Astrocyte (in vitro differentiated cells and primary cell): ENCODE data around the gene LHFPL4. TPM values are rescaled to one million over a fixed set of nuclear protein-coding genes. Genes with fewer than 3 reads are reported as not detected.

Experiments used
- DNase-seq: peaks from one replicate; pipeline ENCODE4 v3.0.0-alpha.2; 2010; ENCODE audit warnings: low read depth
- FAIRE-seq: peaks from 2 replicates; lab custom pipeline; 2011; peaks lifted over from hg19 to GRCh38; lab: Jason Lieb, UNC
- H2AFZ ChIP-seq: 2 replicates; pipeline ENCODE4 v1.6.0; 2012; ENCODE audit warnings: low read depth, low read length, inconsistent platforms
- H3K27ac ChIP-seq: 2 replicates; pipeline ENCODE4 v1.5.1; 2011; ENCODE audit warnings: low read depth, low read length, inconsistent platforms
- H3K27me3 ChIP-seq: 2 replicates; pipeline ENCODE4 v1.6.0; 2011; ENCODE audit warnings: low read length, inconsistent platforms; ENCODE audit not compliant: insufficient read depth
- H3K36me3 ChIP-seq: 2 replicates; pipeline ENCODE4 v1.5.1; 2011; ENCODE audit warnings: low read length, inconsistent platforms; ENCODE audit not compliant: insufficient read depth
- H3K4me1 ChIP-seq: 2 replicates; pipeline ENCODE4 v1.5.1; 2011; ENCODE audit warnings: low read length, inconsistent platforms; ENCODE audit not compliant: insufficient read depth
- H3K4me2 ChIP-seq: 2 replicates; pipeline ENCODE4 v1.6.0; 2012; ENCODE audit warnings: low read length, inconsistent platforms
- H3K4me3 ChIP-seq: 2 replicates; pipeline ENCODE4 v1.5.1; 2011; ENCODE audit warnings: low read depth, mild to moderate bottlenecking, low read length, inconsistent platforms; ENCODE audit not compliant: insufficient read depth
- H3K79me2 ChIP-seq: 2 replicates; pipeline ENCODE4 v1.6.0; 2012; ENCODE audit warnings: mild to moderate bottlenecking, low read length, inconsistent platforms; ENCODE audit not compliant: insufficient read depth
- H3K9ac ChIP-seq: 2 replicates; pipeline ENCODE4 v1.6.0; 2012; ENCODE audit warnings: mild to moderate bottlenecking, low read length, inconsistent platforms
- H3K9me3 ChIP-seq: 2 replicates; pipeline ENCODE4 v1.5.1; 2012; ENCODE audit warnings: low read depth, mild to moderate bottlenecking, low read length, inconsistent platforms; ENCODE audit not compliant: insufficient read depth
- H4K20me1 ChIP-seq: 2 replicates; pipeline ENCODE4 v1.6.0; 2012; ENCODE audit warnings: low read length, inconsistent platforms; ENCODE audit not compliant: insufficient read depth
- H3K27ac Mint-ChIP-seq: one replicate; pipeline ENCODE4 v1.8.0; 2021; ENCODE audit warnings: mild to moderate bottlenecking, mixed read lengths; ENCODE audit not compliant: unreplicated experiment
- H3K27me3 Mint-ChIP-seq: one replicate; pipeline ENCODE4 v1.8.0; 2021; ENCODE audit warnings: low read depth, mixed read lengths; ENCODE audit not compliant: unreplicated experiment
- H3K36me3 Mint-ChIP-seq: one replicate; pipeline ENCODE4 v1.8.0; 2021; ENCODE audit warnings: low read depth, mixed read lengths; ENCODE audit not compliant: unreplicated experiment
- H3K4me1 Mint-ChIP-seq: one replicate; pipeline ENCODE4 v1.8.0; 2021; ENCODE audit warnings: low read depth, mixed read lengths; ENCODE audit not compliant: unreplicated experiment
- H3K4me3 Mint-ChIP-seq: one replicate; pipeline ENCODE4 v1.8.0; 2021; ENCODE audit warnings: mild to moderate bottlenecking, moderate library complexity, mixed read lengths; ENCODE audit not compliant: unreplicated experiment
- H3K9me3 Mint-ChIP-seq: one replicate; pipeline ENCODE4 v1.8.0; 2021; ENCODE audit warnings: mild to moderate bottlenecking, mixed read lengths; ENCODE audit not compliant: unreplicated experiment
- CTCF ChIP-seq: IDR thresholded peaks from 2 replicates; pipeline ENCODE4 v1.5.1; 2011; ENCODE audit warnings: low read depth, mild to moderate bottlenecking, inconsistent platforms, low read length, moderate library complexity; ENCODE audit not compliant: insufficient read depth
- EZH2 ChIP-seq: IDR thresholded peaks from 2 replicates; pipeline ENCODE4 v1.6.1; 2012; ENCODE audit warnings: mild to moderate bottlenecking, low read length, inconsistent platforms; ENCODE audit not compliant: insufficient read depth
- total RNA-seq: library from RNA; stranded (reverse); gene quantifications from 2 replicates; pipeline ENCODE4 v1.2.1, GENCODE V29; 2021

Gene LHFPL4
- total RNA-seq, 1 donor from 2014 or later: 0.11 TPM

DNA sequence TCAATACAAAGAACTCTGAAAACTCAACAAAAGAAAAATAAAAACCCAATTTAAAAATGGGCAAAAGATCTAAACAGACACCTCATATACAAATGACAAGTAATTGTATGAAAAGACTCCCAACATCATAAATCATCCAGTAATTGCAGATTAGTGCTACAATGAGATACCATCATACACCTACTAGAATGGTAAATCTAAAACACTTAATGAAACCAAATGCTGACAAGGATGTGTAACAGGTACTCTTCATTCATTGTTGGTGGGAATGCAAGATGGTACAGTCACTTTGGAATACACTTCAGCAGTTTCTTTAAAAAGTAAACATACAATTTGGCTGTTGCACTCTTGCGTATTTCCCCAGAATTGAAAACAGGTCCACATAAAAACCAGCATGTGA is 68.4 kb downstream of the LHFPL4 start:
- H3K36me3 ChIP-seq: peaks cover 33% of the 10 kb centered on the region
- no peak overlapping the region for H2AFZ ChIP-seq
- Mint-ChIP-seq H3K4me3 (no peak overlapping the region), H3K36me3 (peaks cover 18% of the 10 kb centered on the region), H3K4me1 (no peaks in the 10 kb centered on the region), H3K27me3 (no peaks in the 10 kb centered on the region), H3K9me3 (peaks cover 4% of the 10 kb centered on the region), H3K27ac (no peak overlapping the region)
- H4K20me1 ChIP-seq: peaks cover 3% of the 10 kb centered on the region
- no peak for TF ChIP-seq EZH2
- TF ChIP-seq CTCF: no peak
- no peak overlapping the region for H3K4me2 ChIP-seq
- H3K9ac ChIP-seq: no peak overlapping the region
- DNase-seq (no peak), FAIRE-seq (no peak)
- no peak overlapping the region for H3K27ac ChIP-seq
- no peaks in the 10 kb centered on the region for H3K4me1 ChIP-seq
- peaks cover 2% of the 10 kb centered on the region for H3K79me2 ChIP-seq
- H3K9me3 ChIP-seq: no peaks in the 10 kb centered on the region
- no peak overlapping the region for H3K4me3 ChIP-seq
- H3K27me3 ChIP-seq: no peaks in the 10 kb centered on the region

DNA sequence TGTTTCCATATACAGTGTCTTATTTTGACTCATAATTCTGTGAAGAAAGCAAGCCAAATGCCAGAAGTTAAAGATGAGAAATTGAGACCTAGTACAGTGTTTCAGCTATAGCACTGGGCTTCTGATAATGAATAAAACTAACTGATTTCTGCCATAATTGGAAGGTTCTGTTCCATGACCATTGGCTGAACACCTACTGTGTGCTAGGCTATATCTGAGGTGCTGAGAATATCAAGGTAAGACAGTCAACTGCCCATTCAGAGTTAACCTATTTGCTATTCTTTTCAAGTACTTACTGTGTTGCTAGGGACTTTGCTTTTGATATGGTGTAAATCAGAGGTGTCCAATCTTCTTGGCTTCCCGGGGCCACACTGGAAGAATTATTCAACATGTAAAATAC is 73.4 kb downstream of the LHFPL4 start:
- Histone ChIP-seq H3K79me2 (peaks cover 24% of the 10 kb centered on the region), H3K4me2 (no peak overlapping the region), H3K27ac (no peak overlapping the region), H3K36me3 (peaks cover 64% of the 10 kb centered on the region), H2AFZ (no peak overlapping the region), H3K4me3 (no peak overlapping the region), H4K20me1 (peaks cover 42% of the 10 kb centered on the region), H3K9me3 (no peaks in the 10 kb centered on the region), H3K4me1 (no peaks in the 10 kb centered on the region), H3K27me3 (no peaks in the 10 kb centered on the region), H3K9ac (no peak overlapping the region)
- Mint-ChIP-seq H3K36me3 (peaks cover 30% of the 10 kb centered on the region), H3K4me3 (no peak overlapping the region), H3K27me3 (no peaks in the 10 kb centered on the region), H3K9me3 (peaks cover 2% of the 10 kb centered on the region), H3K27ac (no peak overlapping the region), H3K4me1 (no peaks in the 10 kb centered on the region)
- no peak for FAIRE-seq
- DNase-seq: no peak
- TF ChIP-seq CTCF (no peak), EZH2 (no peak)

GRCh38 chr3:9476935-9477334 is 76.7 kb downstream of the LHFPL4 start:
- H3K27me3 ChIP-seq: no peaks in the 10 kb centered on the region
- H3K9me3 ChIP-seq: no peaks in the 10 kb centered on the region
- H3K36me3 Mint-ChIP-seq: peaks cover 39% of the 10 kb centered on the region
- no peak overlapping the region for H3K4me2 ChIP-seq
- peaks cover 81% of the 10 kb centered on the region for H3K36me3 ChIP-seq
- TF ChIP-seq EZH2 (no peak), CTCF (no peak)
- H3K27ac Mint-ChIP-seq: no peak overlapping the region
- H3K27me3 Mint-ChIP-seq: no peaks in the 10 kb centered on the region
- H3K4me3 ChIP-seq: no peak overlapping the region
- peaks cover 3% of the 10 kb centered on the region for H3K4me1 Mint-ChIP-seq
- no peak for FAIRE-seq
- H3K9me3 Mint-ChIP-seq: no peaks in the 10 kb centered on the region
- no peak overlapping the region for H2AFZ ChIP-seq
- H3K4me3 Mint-ChIP-seq: no peak overlapping the region
- peaks cover 34% of the 10 kb centered on the region for H3K79me2 ChIP-seq
- no peaks in the 10 kb centered on the region for H3K4me1 ChIP-seq
- H3K9ac ChIP-seq: no peak overlapping the region
- no peak for DNase-seq
- H4K20me1 ChIP-seq: peaks cover 63% of the 10 kb centered on the region
- H3K27ac ChIP-seq: no peak overlapping the region
